Stimulated activated CD8-positive, alpha-beta memory T cell treated with anti-CD3 and anti-CD28 coated beads, Interleukin-7, amount 100 ng/mL, for 4 hours (primary cell): ENCODE data around the gene ADAMTS14.

ENCODE experiments used
- DNase-seq, 2 donors: peaks; one replicate each; pipeline ENCODE4 v3.0.0-alpha.2; 2020; ENCODE audit warnings: low read depth in 2 of 2

The ADAMTS14 gene

DNA sequence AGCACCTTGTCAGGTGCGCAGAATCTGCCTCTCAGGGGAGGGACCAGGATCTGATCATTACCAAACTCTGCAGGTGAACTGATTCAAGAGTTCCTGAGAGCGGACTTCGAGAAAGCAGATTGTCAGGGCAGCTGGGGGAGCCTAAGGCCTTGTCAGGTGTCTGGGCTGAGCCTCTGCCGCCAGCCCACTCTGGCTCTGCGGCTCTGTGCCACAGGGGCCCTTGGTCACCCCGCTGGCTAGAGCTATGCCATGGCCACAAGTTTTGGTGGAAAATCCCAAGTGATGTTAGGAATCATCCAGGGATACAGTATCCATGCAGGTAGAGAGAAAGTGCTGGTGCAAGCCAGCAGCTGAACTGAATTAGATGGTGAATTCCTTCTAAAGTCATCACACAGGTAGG, 4.2 kb downstream of the ADAMTS14 start:
- no peak for DNase-seq

GRCh38 chr10:70677016-70677415, 4.7 kb downstream of the ADAMTS14 start:
- DNase-seq = no peak

DNA sequence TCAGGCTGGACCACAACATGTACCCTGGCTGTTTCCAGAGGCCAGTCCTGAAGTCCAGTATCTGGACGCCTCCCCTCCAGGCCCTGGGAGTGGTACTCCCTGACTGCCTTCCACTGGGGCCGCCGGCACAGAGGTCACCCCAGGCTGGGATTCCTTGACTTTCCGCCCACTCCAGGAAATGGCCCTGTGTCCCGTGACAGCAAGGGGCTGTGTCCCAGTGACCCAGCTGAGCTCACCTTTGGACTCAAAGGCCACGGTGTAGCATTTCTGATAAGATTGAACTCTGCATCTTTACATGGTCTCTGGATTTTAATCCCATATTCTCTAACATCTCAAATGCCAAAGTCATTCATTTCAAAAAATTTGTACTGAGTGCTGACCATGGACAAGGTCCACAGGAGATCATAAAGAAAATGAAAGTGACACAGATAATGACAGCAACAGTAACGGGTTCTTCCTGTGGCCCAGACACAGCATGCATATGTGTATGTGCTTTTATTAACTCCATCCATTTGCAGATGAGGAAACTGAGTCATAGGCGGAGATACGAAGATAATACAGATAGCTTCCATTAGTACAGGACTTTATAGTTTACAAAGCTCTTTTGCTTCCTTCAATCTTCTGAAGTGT, 5.4 kb downstream of the ADAMTS14 start:
- no peak for DNase-seq

GRCh38 chr10:70678250-70678635, 5.9 kb downstream of the ADAMTS14 start:
- no peak for DNase-seq

- DNase-seq = no peak
Measured at GRCh38 chr10:70678757-70679489, 6.6 kb downstream of the ADAMTS14 start.

GRCh38 chr10:70679498-70679897, 7.2 kb downstream of the ADAMTS14 start:
- no peak for DNase-seq

DNA sequence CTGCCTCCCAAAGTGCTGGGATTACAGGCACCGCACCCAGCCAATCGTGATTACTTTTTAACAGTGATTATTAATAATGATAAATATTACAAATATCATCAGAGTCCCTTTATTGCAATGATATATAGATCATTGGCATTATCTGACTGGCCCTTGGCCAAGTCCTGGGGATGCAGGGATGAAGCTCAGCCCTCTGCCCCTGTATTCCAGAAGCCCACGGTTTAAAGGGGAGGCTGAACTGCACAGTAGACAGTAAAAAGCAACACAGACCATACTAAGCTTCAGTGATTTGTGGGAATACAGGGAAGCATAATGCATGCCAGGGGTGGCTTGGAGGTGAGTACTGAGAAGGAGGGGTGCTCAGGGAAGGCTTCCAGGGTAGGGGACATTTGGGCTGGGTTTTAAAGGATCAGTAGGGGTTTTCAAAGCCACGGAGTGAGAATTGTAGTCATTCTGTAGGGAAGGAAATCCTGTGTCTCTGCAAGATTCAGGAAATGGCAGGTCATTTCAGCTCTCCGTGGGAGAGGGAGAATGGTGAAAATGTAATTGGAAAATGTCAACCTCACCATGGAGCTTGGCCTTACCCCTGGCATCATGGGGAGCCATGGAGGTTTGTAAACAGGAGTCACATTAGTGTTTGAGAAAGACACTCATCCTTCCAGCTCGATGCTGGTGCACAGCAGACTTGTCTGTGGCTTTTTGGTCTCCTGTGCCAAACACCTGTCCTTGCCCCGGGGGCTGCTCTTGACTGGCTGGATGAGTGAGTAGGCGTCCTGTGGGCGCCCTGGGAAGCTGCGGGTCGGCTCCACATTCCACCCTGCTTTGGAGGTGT, 8.8 kb downstream of the ADAMTS14 start:
- DNase-seq = no peak

GRCh38 chr10:70681731-70682005, 9.4 kb downstream of the ADAMTS14 start:
- DNase-seq = no peak

- DNase-seq = peak; percentile 15 to 22
Measured at GRCh38 chr10:70682920-70683600, 10.8 kb downstream of the ADAMTS14 start.

DNA sequence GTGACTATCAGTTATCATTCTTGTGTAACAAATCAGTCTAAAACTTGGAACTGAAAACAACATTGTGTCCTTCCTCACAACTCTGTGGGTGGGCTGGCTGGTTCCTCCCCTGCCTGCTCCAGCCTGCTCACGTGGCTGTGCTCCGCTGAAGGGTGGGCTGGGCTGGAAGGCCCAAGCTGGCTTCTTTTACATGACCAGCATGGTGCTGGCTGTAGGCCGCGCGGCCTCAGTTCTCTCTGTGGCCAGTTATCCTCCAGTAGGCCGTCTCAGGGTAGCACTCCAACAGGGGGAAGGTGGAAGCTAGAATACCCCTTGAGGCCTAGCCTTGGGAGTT, 11.3 kb downstream of the ADAMTS14 start:
- DNase-seq = no peak

DNA sequence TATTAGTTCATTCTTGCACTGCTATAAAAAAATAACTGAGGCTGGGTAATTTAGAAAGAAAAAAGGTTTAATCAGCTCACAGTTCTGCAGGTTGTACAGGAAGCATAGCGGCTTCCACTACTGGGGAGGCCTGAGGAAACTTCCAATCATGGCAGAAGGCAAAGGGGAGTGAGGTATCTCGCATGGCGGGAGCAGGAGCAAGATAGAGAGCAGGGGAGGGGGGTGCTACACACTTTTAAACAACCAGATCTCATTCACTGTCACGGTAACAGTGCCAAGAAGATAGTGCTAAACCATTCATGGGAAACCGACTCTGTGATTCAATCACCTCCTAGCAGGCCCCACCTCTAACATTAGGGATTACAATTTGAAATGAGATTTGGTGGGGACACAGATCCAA, 11.6 kb downstream of the ADAMTS14 start:
- no peak for DNase-seq

GRCh38 chr10:70684374-70684773, 12.1 kb downstream of the ADAMTS14 start:
- DNase-seq = no peak

DNA sequence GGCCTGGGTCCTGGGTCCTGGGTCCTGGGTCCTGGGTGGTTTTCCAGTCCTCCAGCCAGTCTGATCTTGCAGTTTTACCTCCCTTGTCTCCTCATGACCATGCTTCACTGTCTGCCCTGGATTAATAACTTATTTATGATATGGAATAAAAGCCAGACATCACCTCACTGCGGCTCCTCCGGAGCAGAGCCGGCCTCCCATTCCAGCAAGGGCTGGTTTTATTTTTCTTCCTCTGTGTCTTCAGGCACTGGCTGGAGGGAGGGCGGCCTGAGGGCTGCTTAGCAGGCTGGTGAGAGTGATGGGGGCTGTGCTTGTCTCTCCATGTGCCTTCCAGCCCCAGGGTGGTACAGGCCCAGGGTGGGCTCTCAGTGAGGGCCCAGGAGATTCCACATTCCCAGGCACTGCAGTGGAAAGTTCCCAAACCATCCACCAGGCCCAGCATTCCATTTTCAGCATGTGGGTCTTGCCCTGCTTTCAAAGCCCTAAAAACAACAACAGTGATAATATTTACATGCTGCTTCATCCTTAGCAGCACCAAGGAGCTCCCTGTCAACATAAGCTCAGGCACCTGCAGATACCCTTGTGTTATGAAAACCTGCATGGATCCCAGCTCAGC, 12.6 kb downstream of the ADAMTS14 start:
- no peak for DNase-seq

DNA sequence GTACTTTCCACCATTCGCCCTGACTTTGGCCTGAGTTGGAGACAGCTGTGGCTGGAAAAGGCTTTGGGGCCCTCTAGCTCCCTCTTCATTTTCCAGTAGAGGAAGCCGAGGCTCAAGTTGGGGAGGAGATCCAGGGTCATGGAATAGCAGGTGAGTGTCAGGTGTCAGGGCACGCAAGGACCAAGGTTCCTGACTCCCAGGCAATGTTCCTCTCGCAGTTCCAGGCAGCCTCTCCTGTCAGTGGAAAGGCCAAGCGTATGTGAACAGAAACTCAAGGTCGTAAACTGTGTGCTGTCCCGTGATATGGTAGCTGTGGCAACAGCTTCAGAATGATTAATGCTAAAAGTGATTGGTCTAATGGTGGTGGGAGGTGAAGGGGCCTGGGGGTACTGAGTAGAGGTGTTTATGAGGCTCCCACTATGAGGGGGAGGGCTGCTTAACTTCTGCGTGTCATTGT, 13.2 kb downstream of the ADAMTS14 start:
- no peak for DNase-seq

- no peak for DNase-seq
Measured at GRCh38 chr10:70688828-70689227, 16.5 kb downstream of the ADAMTS14 start.

GRCh38 chr10:70689661-70690060, 17.4 kb downstream of the ADAMTS14 start:
- no peak for DNase-seq

DNA sequence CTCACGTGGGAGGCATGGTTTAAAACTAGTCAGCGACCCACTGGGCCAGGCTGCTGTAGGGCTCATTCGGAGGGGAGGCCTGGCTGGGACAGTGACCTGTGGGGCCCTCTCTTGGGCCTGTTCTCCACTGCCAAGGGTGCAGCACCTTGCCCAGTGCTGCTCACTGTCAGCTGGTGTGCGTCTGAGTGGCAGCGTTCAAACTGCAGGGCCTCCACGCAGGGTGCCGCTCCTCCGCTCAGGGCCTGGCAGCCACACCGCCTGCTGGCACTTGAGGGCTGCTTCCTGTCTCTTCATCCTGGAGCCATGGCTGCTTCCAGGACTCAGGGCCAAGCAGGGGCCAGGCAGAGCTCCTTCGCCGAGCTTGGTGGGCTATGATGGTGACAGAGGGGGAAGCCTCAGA, 18.3 kb downstream of the ADAMTS14 start:
- no peak for DNase-seq

DNA sequence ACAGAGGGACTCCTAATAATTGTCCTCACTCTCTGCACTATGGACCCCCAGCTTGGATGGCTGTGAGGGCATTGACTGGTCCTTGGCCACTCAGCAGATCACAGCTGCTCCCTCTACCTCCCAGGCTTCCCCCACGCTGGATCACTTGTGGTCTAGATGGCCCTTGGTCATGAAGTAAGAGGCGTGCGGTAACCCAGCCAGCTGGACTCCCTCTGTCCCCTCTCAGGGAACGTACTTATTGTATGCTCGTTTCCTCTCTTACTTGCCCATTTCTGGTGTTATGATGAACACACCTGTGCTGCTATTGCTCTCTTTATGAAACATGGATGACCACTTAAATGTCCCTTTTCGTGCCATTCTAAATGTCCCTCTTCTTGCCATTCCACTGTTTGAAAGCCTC, 19.3 kb downstream of the ADAMTS14 start:
- DNase-seq = no peak

- DNase-seq = no peak
Measured at GRCh38 chr10:70692043-70692603, 19.8 kb downstream of the ADAMTS14 start.

GRCh38 chr10:70693619-70694335, 21.5 kb downstream of the ADAMTS14 start:
- DNase-seq = no peak
